PC-3 (cell line): ENCODE data around the gene ZNHIT6. TPM values are rescaled to one million over a fixed set of nuclear protein-coding genes. Genes with fewer than 3 reads are reported as not detected.
A peak's percentile ranks its signal among the peaks of the same experiment; 100 is the strongest.

ENCODE experiments used
- ATAC-seq: fragments of 200-7000 bp; cut with Tn5 transposase; 2 replicates; pipeline ENCODE4 v1.9.1; 2020; ENCODE audit warnings: mild to moderate bottlenecking, moderate library complexity
- BruUV-seq: library from RNA; stranded (reverse); fragments of 400-500 nt; replicated peaks from 2 replicates; lab custom pipeline; 2021; lab: Mats Ljungman, UMichigan
- CTCF ChIA-PET: fragments of 300-600 bp; sonication (Branson Sonifier 250); formaldehyde crosslinking; loops from one replicate; lab custom pipeline; 2022; ENCODE audit warnings: antibody characterized with exemption; lab: Charles Lee
- POLR2A ChIA-PET: fragments of 300-600 bp; sonication (Branson Sonifier 250); formaldehyde crosslinking; loops from one replicate; lab custom pipeline; 2022; ENCODE audit warnings: antibody characterized with exemption; ENCODE audit not compliant: unreplicated experiment; lab: Charles Lee
- DNase-seq: peaks from one replicate; pipeline ENCODE4 v3.0.0-alpha.2; 2015
- H2AFZ ChIP-seq: fragments of 300-600 bp; sonication (generic); 2 replicates; pipeline ENCODE4 v1.6.0; 2016; ENCODE audit warnings: antibody characterized with exemption, low read length
- H3F3A ChIP-seq: fragments of 300-600 bp; sonication (generic); one replicate; pipeline ENCODE4 v1.6.0; 2017; ENCODE audit warnings: antibody characterized with exemption, low read length, control low read depth, mild to moderate bottlenecking; ENCODE audit not compliant: unreplicated experiment
- H3K27ac ChIP-seq: fragments of 300-600 bp; sonication (generic); 2 replicates; pipeline ENCODE4 v1.5.1; 2016; ENCODE audit warnings: mild to moderate bottlenecking, low read length
- H3K27me3 ChIP-seq: fragments of 300-600 bp; sonication (generic); 2 replicates; pipeline ENCODE4 v1.6.1; 2016; ENCODE audit warnings: low read length, mixed read lengths
- H3K36me3 ChIP-seq: fragments of 300-600 bp; sonication (generic); 2 replicates; pipeline ENCODE4 v1.6.1; 2016; ENCODE audit warnings: low read depth, mixed run types, low read length, mixed read lengths
- H3K4me1 ChIP-seq: fragments of 300-600 bp; sonication (generic); 2 replicates; pipeline ENCODE4 v1.5.1; 2016; ENCODE audit warnings: low read length; ENCODE audit not compliant: insufficient read depth
- H3K4me2 ChIP-seq: fragments of 300-600 bp; sonication (generic); 2 replicates; pipeline ENCODE4 v1.6.0; 2016; ENCODE audit warnings: low read length
- H3K4me3 ChIP-seq: fragments of 300-600 bp; sonication (generic); 2 replicates; pipeline ENCODE4 v1.5.1; 2016; ENCODE audit warnings: mild to moderate bottlenecking, low read length, mixed read lengths
- H3K79me2 ChIP-seq: fragments of 300-600 bp; sonication (generic); 2 replicates; pipeline ENCODE4 v1.6.1; 2017; ENCODE audit warnings: low read length, mixed read lengths
- H3K9ac ChIP-seq: fragments of 300-600 bp; sonication (generic); 2 replicates; pipeline ENCODE4 v1.6.0; 2016; ENCODE audit warnings: mild to moderate bottlenecking, low read length
- H3K9me2 ChIP-seq: fragments of 300-600 bp; sonication (generic); replicated peaks from 2 replicates; pipeline ENCODE4 v1.6.1; 2016; ENCODE audit warnings: mixed run types, low read length, mixed read lengths
- H3K9me3 ChIP-seq: fragments of 300-600 bp; sonication (generic); 2 replicates; pipeline ENCODE4 v1.6.1; 2016; ENCODE audit warnings: low read length, mixed read lengths
- H4K20me1 ChIP-seq: fragments of 300-600 bp; sonication (generic); 2 replicates; pipeline ENCODE4 v1.6.1; 2016; ENCODE audit warnings: low read length, mixed read lengths
- CTCF ChIP-seq: fragments of 300-600 bp; sonication (generic); conservative IDR thresholded peaks from 2 replicates; pipeline ENCODE4 v1.5.1; 2017; ENCODE audit warnings: antibody characterized with exemption, low read depth, mild to moderate bottlenecking, low read length
- EZH2 ChIP-seq: fragments of 300-600 bp; sonication (generic); IDR thresholded peaks from one replicate; pipeline ENCODE4 v1.6.1; 2017; ENCODE audit warnings: antibody characterized with exemption, mild to moderate bottlenecking, low read length; ENCODE audit not compliant: unreplicated experiment
- EZH2phosphoT487 ChIP-seq: fragments of 300-600 bp; sonication (generic); IDR thresholded peaks from 2 replicates; pipeline ENCODE4 v1.6.1; 2018; ENCODE audit warnings: mild to moderate bottlenecking, antibody characterized with exemption, low read length, borderline replicate concordance
- intact Hi-C: fragments of 100-400 bp; cut with micrococcal nuclease; formaldehyde crosslinking; loops from 2 replicates; pipeline ENCODE4 v1.9.0; 2023
- total RNA-seq: library from RNA; depleted of rRNA; stranded (reverse); fragments of >200 nt; gene quantifications from 2 replicates; pipeline ENCODE4 v1.2.3, GENCODE V29; 2014

Gene ZNHIT6
- total RNA-seq, 1 experiment from 2014 or later, result 18.3 TPM

GRCh38 chr1:85605484-85606413 lies 102.5 kb downstream of the ZNHIT6 start:
- Histone ChIP-seq H3K9me2 (no peaks in the 10 kb centered on the region), H3K27ac (peak overlapping the region; percentile 85), H3F3A (no peaks in the 10 kb centered on the region), H3K79me2 (no peaks in the 10 kb centered on the region), H3K27me3 (no peaks in the 10 kb centered on the region), H3K4me2 (peak overlapping the region; percentile 68), H3K4me3 (no peak overlapping the region), H3K9me3 (no peaks in the 10 kb centered on the region), H2AFZ (no peak overlapping the region), H3K9ac (no peak overlapping the region), H3K36me3 (no peaks in the 10 kb centered on the region), H4K20me1 (no peaks in the 10 kb centered on the region), H3K4me1 (peaks cover 42% of the 10 kb centered on the region)
- ChIA-PET CTCF (no interaction called here), POLR2A (no interaction called here)
- intact Hi-C loops, result loop anchor here (2.0 kb wide), 2 partner anchors 51 to 61 kb away; no protein-coding TSS in a partner anchor
- no peak for TF ChIP-seq EZH2
- peak; percentile 56; the same call in 1 of the 2 replicates for TF ChIP-seq CTCF
- no TSS peak for BruUV-seq
- peak; percentile 60 for DNase-seq
- ATAC-seq, result no peak

GRCh38 chr1:85604298-85604997 lies 103.8 kb downstream of the ZNHIT6 start:
- Histone ChIP-seq H3K4me3 (no peak overlapping the region), H4K20me1 (no peaks in the 10 kb centered on the region), H2AFZ (no peak overlapping the region), H3K36me3 (no peaks in the 10 kb centered on the region), H3K9ac (no peak overlapping the region), H3K9me3 (no peaks in the 10 kb centered on the region), H3K4me2 (no peak overlapping the region), H3K9me2 (no peaks in the 10 kb centered on the region), H3K79me2 (no peaks in the 10 kb centered on the region), H3K27me3 (no peaks in the 10 kb centered on the region), H3K4me1 (peaks cover 42% of the 10 kb centered on the region), H3F3A (no peaks in the 10 kb centered on the region), H3K27ac (no peak overlapping the region)
- ChIA-PET CTCF (no interaction called here), POLR2A (no interaction called here)
- intact Hi-C loops, result no loop called here
- DNase-seq (no peak), ATAC-seq (no peak)
- no peak for TF ChIP-seq EZH2
- TF ChIP-seq CTCF, result no peak
- no peak for TF ChIP-seq EZH2phosphoT487
- no TSS peak for BruUV-seq
